HCT116 (cell line): ENCODE results near the gene LEMD3. TPM values are rescaled to one million over a fixed set of nuclear protein-coding genes. Genes with fewer than 3 reads are reported as not detected.

Experiments
- ATAC-seq: fragments of 200-7000 bp; cut with Tn5 transposase; 2 replicates; pipeline ENCODE4 v1.9.1; 2020; ENCODE audit warnings: mild to moderate bottlenecking, moderate library complexity
- BruUV-seq: library from RNA; stranded (reverse); fragments of 400-500 nt; replicated peaks from 2 replicates; lab custom pipeline; 2021; lab: Mats Ljungman, UMichigan
- CTCF ChIA-PET: fragments of 300-600 bp; sonication (Branson Sonifier 250); formaldehyde crosslinking; loops from one replicate; lab custom pipeline; 2021; ENCODE audit warnings: antibody characterized with exemption; lab: Charles Lee
- POLR2A ChIA-PET: fragments of 300-600, 350-600 bp; sonication (Branson Sonifier 250); formaldehyde crosslinking; loops from one replicate; lab custom pipeline; 2021; ENCODE audit warnings: antibody characterized with exemption; lab: Charles Lee
- RAD21 ChIA-PET, 2 experiments: fragments of 300-600 bp; sonication (Branson Sonifier 250); formaldehyde crosslinking; loops; one replicate each; lab custom pipeline; 2023; ENCODE audit warnings: low total read pairs in 2 of 2; ENCODE audit not compliant: uncharacterized antibody in 2 of 2, unreplicated experiment in 2 of 2, low non-redundant PET in 1 of 2; lab: Charles Lee
- DNase-seq: peaks from one replicate; pipeline ENCODE4 v3.0.0-alpha.2; 2010; ENCODE audit warnings: low read depth, low spot score
- H2AFZ ChIP-seq: fragments of 200-600 bp; shearing (Covaris generic), sonication (generic); 2 replicates; pipeline ENCODE4 v1.6.1; 2017; ENCODE audit warnings: low read depth, mixed run types, mixed read lengths, antibody characterized with exemption, low read length; ENCODE audit not compliant: poor library complexity, severe bottlenecking
- H3K27ac ChIP-seq: 2 replicates; pipeline ENCODE4 v1.5.1; 2012; ENCODE audit warnings: low read depth, low read length
- H3K27me3 ChIP-seq: fragments of 200-600 bp; sonication (generic); 2 replicates; pipeline ENCODE4 v1.6.1; 2016; ENCODE audit warnings: mixed run types, low read length, mixed read lengths; ENCODE audit not compliant: insufficient read depth
- H3K36me3 ChIP-seq, 2 experiments: fragments of 200-500 bp in 1 of 2; fragments of 200-600 bp in 1 of 2; sonication (Bioruptor generic) in 1 of 2; sonication (generic) in 1 of 2; 2 replicates each; pipeline versions ENCODE4 v1.5.1 to v1.6.1; 2014 to 2016; ENCODE audit warnings: low read length in 2 of 2, inconsistent platforms in 1 of 2, mixed read lengths in 1 of 2, mixed run types in 1 of 2; ENCODE audit not compliant: insufficient read depth in 2 of 2, control insufficient read depth in 1 of 2
- H3K4me1 ChIP-seq, 2 experiments: fragments of 200-600 bp in 1 of 2; sonication (generic) in 1 of 2; 2 replicates each; pipeline versions ENCODE4 v1.5.1 to v1.6.1; 2012 to 2017; ENCODE audit warnings: low read length in 2 of 2, inconsistent platforms in 1 of 2, mild to moderate bottlenecking in 1 of 2, mixed read lengths in 1 of 2, mixed run types in 1 of 2, moderate library complexity in 1 of 2; ENCODE audit not compliant: insufficient read depth in 2 of 2, control insufficient read depth in 1 of 2
- H3K4me2 ChIP-seq: fragments of 200-600 bp; sonication (generic); 2 replicates; pipeline ENCODE4 v1.6.1; 2017; ENCODE audit warnings: mixed run types, low read length, mixed read lengths
- H3K4me3 ChIP-seq, 2 experiments: fragments of 200-600 bp in 1 of 2; sonication (generic) in 1 of 2; replicated peaks in 1 of 2; 2 replicates each; pipeline ENCODE4 v1.5.1; 2011 to 2016; ENCODE audit warnings: low read length in 2 of 2, control low read depth in 1 of 2, low read depth in 1 of 2, mild to moderate bottlenecking in 1 of 2, mixed read lengths in 1 of 2, mixed run types in 1 of 2
- H3K79me2 ChIP-seq: fragments of 200-600 bp; sonication (generic); 2 replicates; pipeline ENCODE4 v1.6.1; 2017; ENCODE audit warnings: mild to moderate bottlenecking, mixed run types, low read length, moderate library complexity, mixed read lengths; ENCODE audit not compliant: insufficient read depth
- H3K9ac ChIP-seq: fragments of 200-600 bp; sonication (generic); 2 replicates; pipeline ENCODE4 v1.6.1; 2016; ENCODE audit warnings: low read length, mixed read lengths
- H3K9me2 ChIP-seq: fragments of 200-600 bp; sonication (generic), shearing (Covaris generic); 2 replicates; pipeline ENCODE4 v1.6.1; 2017; ENCODE audit warnings: mixed run types, mild to moderate bottlenecking, moderate library complexity; ENCODE audit not compliant: insufficient read depth
- H3K9me3 ChIP-seq, 2 experiments: fragments of 200-500 bp in 1 of 2; fragments of 200-600 bp in 1 of 2; sonication (Bioruptor generic) in 1 of 2; sonication (generic) in 1 of 2; 2 replicates each; pipeline ENCODE4 v1.6.1; 2014 to 2017; ENCODE audit warnings: low read length in 2 of 2, mixed read lengths in 2 of 2, inconsistent platforms in 1 of 2, low read depth in 1 of 2, mild to moderate bottlenecking in 1 of 2, mixed run types in 1 of 2, moderate library complexity in 1 of 2; ENCODE audit not compliant: control insufficient read depth in 1 of 2, insufficient read depth in 1 of 2
- H4K20me1 ChIP-seq: fragments of 200-600 bp; sonication (generic), shearing (Covaris generic); 2 replicates; pipeline ENCODE4 v1.6.1; 2017; ENCODE audit warnings: mixed run types, mild to moderate bottlenecking, moderate library complexity; ENCODE audit not compliant: insufficient read depth
- EGR1 ChIP-seq: IDR thresholded peaks from 2 replicates; pipeline ENCODE4 v1.6.1; 2012; ENCODE audit warnings: low read depth
- ELF1 ChIP-seq: IDR thresholded peaks from 2 replicates; pipeline ENCODE4 v1.6.1; 2012; ENCODE audit warnings: low read depth, borderline replicate concordance
- EZH2phosphoT487 ChIP-seq: fragments of 200-600 bp; IDR thresholded peaks from 2 replicates; pipeline ENCODE4 v1.6.1; 2018; ENCODE audit warnings: antibody characterized with exemption, borderline replicate concordance
- FOSL1 ChIP-seq: IDR thresholded peaks from 2 replicates; pipeline ENCODE4 v1.6.1; 2012; ENCODE audit warnings: low read depth
- JUND ChIP-seq: IDR thresholded peaks from 2 replicates; pipeline ENCODE4 v1.6.1; 2012
- POLR2A ChIP-seq: IDR thresholded peaks from 2 replicates; pipeline ENCODE4 v1.7.0; 2011; ENCODE audit warnings: borderline replicate concordance; ENCODE audit not compliant: insufficient read depth, insufficient read length; ENCODE audit errors: extremely low read depth
- REST ChIP-seq: IDR thresholded peaks from 2 replicates; pipeline ENCODE4 v1.6.1; 2012; ENCODE audit warnings: low read depth
- SIN3A ChIP-seq: IDR thresholded peaks from 2 replicates; pipeline ENCODE4 v1.6.1; 2012; ENCODE audit warnings: low read depth
- SP1 ChIP-seq: IDR thresholded peaks from 2 replicates; pipeline ENCODE4 v1.6.1; 2012; ENCODE audit warnings: low read depth
- SRF ChIP-seq: IDR thresholded peaks from 2 replicates; pipeline ENCODE4 v1.6.1; 2012; ENCODE audit warnings: low read depth
- YY1 ChIP-seq: IDR thresholded peaks from 2 replicates; pipeline ENCODE4 v1.6.1; 2011; ENCODE audit warnings: low read length, low read depth, moderate library complexity, mild to moderate bottlenecking; ENCODE audit not compliant: insufficient replicate concordance; ENCODE audit errors: extremely low read depth
- ZBTB33 ChIP-seq: IDR thresholded peaks from 2 replicates; pipeline ENCODE4 v1.6.1; 2011; ENCODE audit warnings: mild to moderate bottlenecking, low read length, moderate library complexity; ENCODE audit not compliant: insufficient replicate concordance; ENCODE audit errors: extremely low read depth
- ZFX ChIP-seq: fragments of 450-650 bp; IDR thresholded peaks from 2 replicates; pipeline ENCODE4 v1.6.1; 2017
- ZNF274 ChIP-seq: fragments of 200-500 bp; sonication (Bioruptor generic); IDR thresholded peaks from 2 replicates; pipeline ENCODE4 v1.6.1; 2014; ENCODE audit warnings: mild to moderate bottlenecking, low read depth, low read length, inconsistent platforms
- intact Hi-C: fragments of 100-400 bp; cut with micrococcal nuclease; formaldehyde crosslinking; loops from 2 replicates; pipeline ENCODE4 v1.10.0; 2022
- total RNA-seq: library from RNA; stranded (reverse); gene quantifications from one replicate; pipeline ENCODE4 v1.2.1, GENCODE V29; 2021; ENCODE audit not compliant: unreplicated experiment

Gene LEMD3
- total RNA-seq, 1 experiment from 2014 or later = 28.7 TPM

- TF ChIP-seq ZFX = no peak
- no peak for TF ChIP-seq SIN3A
- no peak for TF ChIP-seq JUND
- no peak for TF ChIP-seq EGR1
- TF ChIP-seq POLR2A = no peak
- TF ChIP-seq ELF1 = no peak
- no peak for TF ChIP-seq SRF
- TF ChIP-seq ZNF274 = no peak
- TF ChIP-seq YY1 = no peak
- no peak for TF ChIP-seq FOSL1
- TF ChIP-seq SP1 = no peak
- no peak for TF ChIP-seq EZH2phosphoT487
- no peaks in the 10 kb centered on the region for H3K9me3 ChIP-seq
- H3K36me3 ChIP-seq = no peaks in the 10 kb centered on the region
- no peak for ATAC-seq
- no peaks in the 10 kb centered on the region for H3K79me2 ChIP-seq
- no TSS peak for BruUV-seq
- ChIA-PET POLR2A (no interaction called here), RAD21 (no interaction called here), CTCF (interaction anchor here (0.8 kb wide), 1 partner anchor 12 kb away, joined by 3 read pairs; no protein-coding TSS in a partner anchor)
- intact Hi-C loops = no loop called here
- no peak for DNase-seq
- no peaks in the 10 kb centered on the region for H4K20me1 ChIP-seq
- H3K4me1 ChIP-seq = no peaks in the 10 kb centered on the region
- no peak overlapping the region for H3K4me3 ChIP-seq
- H2AFZ ChIP-seq = no peak overlapping the region
- H3K9me2 ChIP-seq = no peaks in the 10 kb centered on the region
- H3K27me3 ChIP-seq = no peaks in the 10 kb centered on the region
- no peak overlapping the region for H3K9ac ChIP-seq
- no peak overlapping the region for H3K4me2 ChIP-seq
- H3K27ac ChIP-seq = no peak overlapping the region
Measured at GRCh38 chr12:65293735-65294134, 124.4 kb downstream of the LEMD3 start.

- no peak overlapping the region for H3K27ac ChIP-seq
- TF ChIP-seq ZBTB33 = no peak
- no peak for TF ChIP-seq EZH2phosphoT487
- TF ChIP-seq FOSL1 = no peak
- no peak for TF ChIP-seq REST
- H3K79me2 ChIP-seq = no peaks in the 10 kb centered on the region
- ATAC-seq (no peak), DNase-seq (no peak)
- no peaks in the 10 kb centered on the region for H3K9me3 ChIP-seq
- H3K36me3 ChIP-seq = no peaks in the 10 kb centered on the region
- POLR2A ChIA-PET = no interaction called here
- no peaks in the 10 kb centered on the region for H3K9me2 ChIP-seq
- RAD21 ChIA-PET = no interaction called here
- H3K4me1 ChIP-seq = peaks cover 7 to 8% of the 10 kb centered on the region in 2 experiments
- no TSS peak for BruUV-seq
- no peak overlapping the region for H3K4me2 ChIP-seq
- H3K9ac ChIP-seq = no peak overlapping the region
- no peak overlapping the region for H3K4me3 ChIP-seq
- intact Hi-C loops = no loop called here
- no peak overlapping the region for H2AFZ ChIP-seq
- no peaks in the 10 kb centered on the region for H3K27me3 ChIP-seq
- H4K20me1 ChIP-seq = no peaks in the 10 kb centered on the region
- CTCF ChIA-PET = no interaction called here
Measured at GRCh38 chr12:65294641-65295262, 125.4 kb downstream of the LEMD3 start.
